Activated CD4-positive, CD25-positive, alpha-beta regulatory T cell treated with anti-CD3 and anti-CD28 coated beads, Interleukin-2, amount 50 U/mL, for 24 hours (primary cell): ENCODE results near the gene LDLRAD3.
"Not testable (repeated sequence)": the region's sequence is repeated elsewhere in the genome, so short reads cannot be mapped to it uniquely, and the experiment has no call there.

Experiments
- ATAC-seq, 2 donors: fragments of 150-1000 bp; cut with Tn5 transposase; one replicate each; pipeline ENCODE4 v1.10.0; 2021; ENCODE audit warnings: mild to moderate bottlenecking in 1 of 2, moderate library complexity in 1 of 2

Gene LDLRAD3

DNA sequence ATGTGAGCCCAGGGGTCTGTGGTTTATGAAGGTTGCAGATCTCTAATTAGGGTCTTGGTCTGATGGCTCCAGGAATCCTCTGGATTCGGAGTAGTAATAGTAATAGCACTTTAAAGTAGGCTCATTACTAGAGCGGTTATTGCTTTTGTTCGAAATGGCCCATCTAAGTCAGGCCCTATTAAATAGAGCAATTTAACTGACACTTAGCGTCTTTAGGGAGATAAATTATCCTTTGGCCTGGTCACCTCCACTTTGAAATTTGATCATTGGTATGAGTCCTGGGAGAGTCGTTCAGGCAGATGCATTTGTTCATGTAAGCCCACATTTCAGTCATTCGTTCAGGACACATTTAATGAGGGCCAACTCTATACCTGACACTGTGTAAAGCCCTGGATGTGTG is 54.8 kb downstream of the LDLRAD3 start:
- no peak for ATAC-seq

DNA sequence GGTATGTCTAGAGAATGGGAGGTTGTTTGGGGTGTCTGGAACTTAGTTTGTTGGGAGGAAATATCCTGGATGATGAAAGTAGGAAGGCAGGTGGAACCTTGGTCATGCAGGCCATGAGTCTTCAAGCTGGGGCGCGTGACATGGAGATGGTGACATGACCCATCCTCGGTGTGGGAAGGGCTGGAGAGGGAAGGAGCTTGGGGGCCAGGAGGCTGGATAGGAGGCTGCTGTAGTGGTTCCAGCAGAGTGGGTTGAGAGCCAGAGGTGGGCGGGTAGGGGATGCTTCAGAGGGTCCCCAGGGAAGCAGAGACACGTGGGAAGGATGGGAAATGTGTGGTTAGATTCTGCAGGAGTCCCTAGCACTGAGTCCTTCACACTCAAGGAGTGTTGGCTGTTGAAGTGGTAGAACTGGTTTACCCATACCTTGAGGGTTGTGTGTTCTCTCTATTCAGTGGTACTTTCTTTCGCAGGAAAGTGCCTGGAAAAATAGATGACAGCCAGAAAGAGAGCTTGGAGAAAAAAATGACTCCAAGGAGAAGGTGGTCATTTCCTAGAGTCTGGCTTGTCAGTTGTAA is 56.8 kb downstream of the LDLRAD3 start:
- no peak for ATAC-seq

GRCh38 chr11:36002196-36002595 is 58.3 kb downstream of the LDLRAD3 start:
- ATAC-seq, result no peak

- ATAC-seq, result no peak
Observed at GRCh38 chr11:36002796-36003195, 58.9 kb downstream of the LDLRAD3 start.

DNA sequence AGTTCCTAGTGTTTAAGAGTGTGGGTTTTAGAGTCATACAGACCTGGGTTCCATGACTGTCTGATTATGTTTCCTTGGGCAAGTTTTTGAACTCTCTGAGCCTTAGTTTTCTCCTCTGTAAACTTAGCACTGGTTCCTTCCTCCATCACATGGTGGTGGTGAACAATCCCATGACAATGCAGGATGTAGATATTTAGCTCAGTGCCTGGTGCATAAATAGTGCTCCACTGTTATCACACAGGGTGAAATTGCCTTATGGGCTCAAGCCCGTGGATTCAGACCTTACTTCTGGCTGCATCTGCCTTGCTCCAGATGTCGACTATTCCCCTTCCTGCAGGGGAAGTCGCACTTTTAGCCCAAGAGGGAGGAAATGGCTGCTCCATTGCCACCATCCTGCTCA is 62.7 kb downstream of the LDLRAD3 start:
- ATAC-seq, result no peak

DNA sequence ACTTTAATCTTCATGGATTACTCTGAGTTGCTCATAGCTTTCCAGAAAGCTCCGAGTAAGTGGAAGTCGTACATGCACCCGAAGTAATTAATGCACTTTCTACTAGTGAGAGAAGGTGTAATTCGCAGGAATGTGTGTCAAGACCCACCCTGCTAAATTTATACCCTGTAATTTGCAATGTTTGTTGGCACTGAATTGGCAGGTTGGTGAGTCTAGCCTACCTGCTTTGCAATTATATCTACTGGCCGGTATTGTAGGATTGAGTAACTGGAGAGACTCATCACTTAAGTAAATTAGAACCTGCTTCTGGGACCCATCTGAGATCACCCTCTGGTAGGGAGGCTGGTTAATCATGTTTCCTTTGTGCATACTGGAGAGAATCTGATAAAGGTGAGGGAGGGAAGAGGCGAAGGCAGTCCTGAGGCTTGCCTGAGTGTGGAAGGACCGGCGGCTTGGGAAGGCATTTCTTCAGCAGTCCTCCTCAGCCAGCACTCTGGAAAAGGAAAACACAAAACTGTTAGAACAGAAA is 63.3 kb downstream of the LDLRAD3 start:
- no peak for ATAC-seq

DNA sequence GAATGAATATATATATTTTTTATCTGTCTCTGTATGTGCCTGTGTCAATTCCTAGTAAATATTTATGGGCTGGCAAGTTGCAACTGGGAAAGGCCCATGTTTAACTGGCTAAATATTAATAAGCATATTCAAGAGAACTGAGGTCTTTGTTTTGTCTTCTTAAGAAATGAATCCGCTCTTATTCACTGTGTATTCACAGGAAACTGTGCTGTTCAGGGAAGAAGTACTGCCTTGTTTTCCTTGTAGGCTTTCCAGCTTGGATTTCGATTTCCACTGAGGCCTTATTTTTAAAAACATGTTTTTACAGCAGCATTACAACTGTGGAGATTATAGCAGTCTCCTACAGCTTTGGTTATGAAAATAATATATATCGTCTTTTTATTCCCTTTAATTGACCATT is 64.7 kb downstream of the LDLRAD3 start:
- no peak for ATAC-seq

DNA sequence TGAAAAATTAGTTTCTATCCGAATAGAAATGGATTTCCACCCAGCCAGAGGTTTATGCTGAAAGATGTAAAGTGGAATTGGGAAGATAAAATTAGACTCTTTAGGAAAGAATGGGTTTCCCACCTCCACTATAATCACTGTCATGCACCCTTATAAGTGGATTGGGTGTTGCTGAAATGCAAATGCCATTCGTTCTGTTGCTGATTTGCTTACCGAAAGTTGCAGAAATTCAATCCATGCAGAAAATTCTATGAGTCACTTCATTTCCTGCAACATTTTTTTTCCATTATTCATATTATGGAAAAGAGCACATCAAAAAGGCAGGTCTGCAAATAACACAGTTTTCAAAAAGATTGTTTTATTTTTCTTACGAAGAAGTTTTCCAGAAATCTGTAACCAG is 65.6 kb downstream of the LDLRAD3 start:
- ATAC-seq, result no peak

DNA sequence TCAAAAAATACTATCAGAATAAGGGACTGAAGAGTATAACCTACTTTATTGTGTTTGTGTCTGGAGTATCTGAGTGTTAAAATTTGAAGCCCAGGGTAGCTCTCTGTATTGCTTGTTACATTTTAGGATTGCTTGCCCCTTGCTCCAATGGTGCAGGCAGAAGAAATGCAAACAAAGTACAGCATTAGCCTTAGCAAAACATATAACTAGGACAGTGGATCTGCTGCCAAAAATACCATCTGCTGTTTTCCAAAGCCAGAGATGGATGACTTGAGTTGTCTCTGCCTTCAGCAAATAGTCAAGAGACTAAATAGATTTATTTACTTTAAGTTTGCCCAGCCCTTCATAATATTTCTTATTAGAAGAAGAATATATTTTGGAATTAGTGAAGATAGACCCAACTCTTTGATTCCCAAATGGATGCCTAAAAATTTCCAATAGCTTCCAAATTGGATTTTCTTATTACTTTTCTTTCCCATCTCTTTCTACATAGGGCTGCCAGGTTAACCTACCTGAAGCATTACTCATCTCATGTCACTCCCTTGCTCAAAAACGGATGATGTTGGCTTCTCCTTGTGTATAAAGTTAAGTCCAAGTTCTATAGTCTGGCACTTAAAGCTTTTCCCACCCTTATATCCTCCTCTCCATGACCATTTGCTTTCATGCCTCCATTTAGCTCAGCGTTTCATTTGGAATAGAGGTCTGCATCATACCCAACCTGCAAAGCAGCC is 66.3 kb downstream of the LDLRAD3 start:
- ATAC-seq, result no peak

DNA sequence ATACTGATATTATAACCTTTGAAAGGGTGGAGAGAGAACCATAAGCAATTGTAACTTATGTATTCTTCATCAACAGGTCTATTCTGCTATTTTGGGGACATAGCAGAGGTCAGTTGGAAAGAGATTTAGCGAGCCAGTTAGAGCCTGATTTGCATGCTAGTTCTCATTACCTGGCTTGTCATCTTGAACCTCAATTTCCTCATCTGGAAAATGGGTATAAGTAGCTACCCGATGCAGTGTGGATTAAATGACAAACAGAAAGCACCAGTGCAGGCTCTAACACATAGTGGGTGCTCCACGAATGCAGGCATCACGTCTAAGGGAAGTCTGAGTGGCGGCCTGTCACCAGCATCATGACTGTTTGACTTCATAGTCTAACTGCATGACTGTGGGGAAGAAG is 67.7 kb downstream of the LDLRAD3 start:
- no peak for ATAC-seq

DNA sequence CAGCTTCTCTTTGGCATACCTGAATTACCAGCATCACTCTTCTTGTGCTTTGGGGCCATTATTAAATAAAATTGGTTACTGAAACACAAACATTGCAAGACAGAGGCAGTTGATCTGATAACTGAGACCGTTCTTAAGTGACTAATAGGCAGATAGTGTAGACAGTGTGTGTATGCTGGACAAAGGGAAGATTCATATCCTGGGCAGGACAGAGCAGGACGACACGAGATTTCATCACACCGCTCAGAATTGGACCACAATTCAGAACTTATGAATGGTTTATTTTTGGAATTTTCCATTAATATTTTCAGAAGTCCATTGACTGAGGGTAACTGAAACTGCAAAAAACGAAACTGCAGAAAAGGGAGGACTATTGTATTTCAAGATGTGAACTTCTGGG is 68.6 kb downstream of the LDLRAD3 start:
- ATAC-seq, result no peak

DNA sequence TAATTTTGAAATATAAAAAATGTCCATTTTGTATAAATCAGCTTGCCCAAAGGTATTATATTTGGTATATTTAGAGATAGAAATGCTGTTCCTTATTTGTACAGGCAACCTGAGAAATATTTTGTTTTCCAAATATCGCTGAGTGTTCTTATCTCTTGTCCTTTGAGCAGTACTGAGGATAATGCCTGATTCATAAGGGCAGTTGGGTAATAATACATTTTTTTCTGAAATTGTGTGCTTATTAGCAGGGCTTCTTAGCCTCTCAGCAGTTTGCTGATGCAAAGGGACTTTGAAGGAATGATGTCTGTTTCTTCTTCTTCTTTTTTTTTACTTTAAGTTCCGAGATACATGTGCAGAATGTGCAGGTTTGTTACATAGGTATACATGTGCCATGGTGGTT is 69.1 kb downstream of the LDLRAD3 start:
- ATAC-seq, result no peak

DNA sequence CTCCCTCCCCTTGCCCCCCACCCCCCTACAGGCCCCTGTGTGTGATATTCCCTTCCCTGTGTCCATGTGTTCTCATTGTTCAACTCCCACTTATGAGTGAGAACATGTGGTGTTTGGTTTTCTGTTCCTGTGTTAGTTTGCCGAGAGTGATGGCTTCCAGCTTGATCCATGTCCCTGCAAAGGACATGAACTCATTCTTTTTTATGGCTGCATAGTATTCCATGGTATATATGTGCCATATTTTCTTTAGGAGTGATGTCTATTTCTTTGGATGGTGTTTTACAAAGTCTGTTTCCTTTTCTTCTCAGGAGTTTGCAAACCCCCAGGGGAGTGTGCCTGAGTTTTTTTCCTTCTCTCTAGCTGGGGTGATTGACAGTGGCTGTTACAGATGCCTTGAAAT is 69.6 kb downstream of the LDLRAD3 start:
- ATAC-seq, result not testable (repeated sequence)

DNA sequence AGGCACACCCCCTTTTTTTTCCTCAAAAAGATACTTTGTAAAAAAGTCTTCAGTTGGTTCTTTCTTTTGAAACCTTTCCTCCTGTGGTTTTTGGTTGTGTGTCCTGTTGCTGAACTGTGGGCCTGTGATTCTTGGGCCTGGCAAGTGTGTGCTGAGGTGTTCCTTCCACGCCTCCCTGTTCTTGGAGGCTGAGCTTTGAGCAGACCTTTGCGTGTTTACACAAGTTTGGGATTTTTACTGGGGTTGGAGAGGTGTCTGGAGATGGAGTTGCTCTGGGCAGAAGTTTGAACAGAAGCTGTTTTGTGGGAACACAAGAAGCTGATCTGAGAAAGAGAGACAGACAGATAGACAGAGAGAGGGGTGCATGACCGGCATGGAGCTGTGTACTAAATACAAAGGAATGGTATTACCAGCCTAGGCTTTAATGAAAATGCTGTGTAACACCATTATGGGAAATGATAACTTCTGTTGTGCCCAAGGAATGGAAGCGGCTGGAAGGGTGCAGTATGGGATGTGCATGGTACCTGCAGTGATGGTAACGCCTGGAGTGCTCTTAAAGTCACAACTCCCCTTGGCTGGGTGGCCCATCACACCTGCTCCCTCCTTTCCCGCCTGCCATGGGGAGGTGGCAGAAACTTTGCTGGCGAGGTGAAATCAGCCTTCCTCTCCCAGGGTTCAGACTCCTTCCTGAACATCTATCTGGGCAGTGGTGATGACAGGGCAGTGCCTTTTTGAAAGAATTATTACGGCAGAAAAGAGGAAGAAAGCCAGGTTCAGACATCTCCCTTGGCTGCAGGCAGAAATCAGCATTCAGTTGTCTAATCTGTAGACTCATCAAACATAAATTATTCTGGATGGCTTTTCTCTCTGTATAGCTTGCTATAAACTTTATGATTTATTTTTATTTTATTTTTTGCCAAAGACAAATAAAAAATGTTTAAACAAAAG is 70.4 kb downstream of the LDLRAD3 start:
- no peak for ATAC-seq

DNA sequence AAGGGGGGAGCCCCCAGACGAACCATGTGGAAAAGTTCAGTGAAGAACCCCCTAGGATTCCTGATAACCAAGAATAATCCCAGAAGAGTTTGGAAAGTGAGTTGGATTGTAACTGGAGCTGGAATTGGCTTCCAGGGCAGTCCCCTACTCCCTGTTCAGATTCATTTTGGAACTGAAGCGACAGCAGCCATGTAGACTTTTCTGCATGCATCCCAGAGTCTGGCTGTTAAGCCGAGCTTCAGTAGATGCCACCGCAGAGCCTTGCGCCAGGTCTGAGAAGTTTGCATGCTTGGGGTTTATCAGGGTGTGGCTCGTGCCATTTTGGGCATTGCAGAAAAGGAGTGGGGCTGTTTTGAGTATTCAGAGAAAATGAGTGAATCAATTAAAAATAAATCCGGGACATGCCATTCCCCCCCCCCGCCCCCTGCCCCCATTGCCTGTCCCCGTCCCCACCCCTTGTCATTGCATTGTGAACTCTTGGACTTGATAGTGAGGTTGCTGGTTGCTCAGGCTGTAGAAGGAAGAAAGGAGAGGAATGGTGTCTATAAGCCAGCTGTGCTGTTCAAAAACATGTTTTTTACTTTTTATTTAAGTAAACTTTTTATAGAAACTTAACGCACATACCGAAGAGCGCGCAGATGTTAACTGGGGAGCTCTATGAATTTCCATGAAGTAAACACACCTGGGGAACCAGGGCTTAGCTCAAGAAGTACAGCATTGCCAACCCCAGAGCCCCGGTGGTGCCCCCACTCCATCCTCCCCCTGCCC is 71.2 kb downstream of the LDLRAD3 start:
- no peak for ATAC-seq

DNA sequence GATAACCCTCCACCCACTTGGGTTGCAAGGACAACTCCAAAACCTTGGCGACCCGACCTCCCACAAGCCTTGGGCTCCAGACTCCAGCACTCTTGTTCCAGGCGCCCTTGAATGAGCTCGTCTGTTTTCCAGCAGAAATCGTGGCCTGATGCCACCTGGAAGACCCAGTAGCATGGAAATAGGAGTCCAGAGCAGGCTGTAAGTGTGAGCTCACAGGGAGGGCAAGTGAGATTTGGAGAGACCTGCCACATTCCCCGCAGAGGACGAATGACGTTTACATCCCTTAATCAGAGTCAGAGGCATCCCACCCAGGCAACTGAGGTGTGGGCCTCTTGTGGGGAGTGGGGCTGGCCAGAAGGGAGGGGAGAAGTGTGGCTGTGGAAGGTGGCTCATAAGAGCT is 71.9 kb downstream of the LDLRAD3 start:
- no peak for ATAC-seq

GRCh38 chr11:36016263-36016662 is 72.4 kb downstream of the LDLRAD3 start:
- ATAC-seq, result no peak

- ATAC-seq, result no peak
Observed at GRCh38 chr11:36016709-36017108, 72.8 kb downstream of the LDLRAD3 start.

DNA sequence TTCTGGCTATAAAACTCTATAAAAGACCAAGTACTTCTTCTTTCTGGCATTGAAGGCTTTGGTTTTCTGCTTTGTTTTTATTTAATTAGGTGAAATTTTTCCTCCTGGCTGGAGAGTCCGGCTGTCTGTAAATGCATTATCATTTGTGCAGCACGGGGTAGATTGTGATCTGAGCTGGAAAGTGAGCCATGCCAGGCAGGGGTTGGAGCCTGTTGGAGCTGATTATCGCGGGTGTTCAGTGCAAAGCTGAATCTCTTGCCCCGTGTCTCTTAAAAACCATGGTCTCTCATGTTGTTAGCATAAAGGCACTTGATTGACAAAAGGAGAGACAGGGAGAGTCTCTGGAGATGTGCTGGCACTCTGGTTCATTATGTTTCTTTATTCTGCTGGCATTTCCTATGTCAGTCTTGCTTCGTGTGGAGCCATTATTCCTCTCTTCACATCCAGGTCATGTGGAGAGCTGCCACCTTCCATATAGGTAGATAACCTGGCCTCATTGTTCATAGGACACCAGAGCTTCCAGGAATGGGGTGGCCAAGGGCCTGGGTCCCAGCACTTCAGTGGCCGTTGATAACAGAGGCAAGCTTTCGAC is 75.2 kb downstream of the LDLRAD3 start:
- ATAC-seq, result no peak

GRCh38 chr11:36019722-36020121 is 75.9 kb downstream of the LDLRAD3 start:
- no peak for ATAC-seq

DNA sequence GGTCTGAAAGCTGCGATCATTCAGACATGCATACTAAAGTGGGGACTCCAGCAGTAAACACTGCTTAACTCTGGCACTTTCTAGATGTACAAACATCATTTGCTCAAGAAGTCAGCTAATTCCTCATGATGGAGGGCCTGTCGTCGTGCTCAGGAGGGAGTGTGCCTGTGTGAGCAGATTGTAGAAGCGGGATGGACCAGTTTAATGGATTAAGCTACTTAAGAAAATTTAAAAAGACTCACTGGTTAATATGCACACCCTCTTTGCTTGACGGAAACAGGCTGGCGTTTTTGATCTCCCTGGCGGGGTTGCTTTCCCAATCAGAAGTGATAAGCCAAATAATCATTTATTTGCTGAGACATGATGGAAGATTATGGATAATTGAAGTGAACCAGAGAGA is 79.0 kb downstream of the LDLRAD3 start:
- no peak for ATAC-seq

GRCh38 chr11:36023922-36024321 is 80.1 kb downstream of the LDLRAD3 start:
- ATAC-seq, result no peak
